Right atrium auricular region (tissue), 2 donors: ENCODE measurements around the gene ZNF26. TPM values are rescaled to one million over a fixed set of nuclear protein-coding genes. Genes with fewer than 3 reads are reported as not detected.
A peak's percentile ranks its signal among the peaks of the same experiment; 100 is the strongest.
"Not testable (repeated sequence)": the region's sequence is repeated elsewhere in the genome, so short reads cannot be mapped to it uniquely, and the experiment has no call there.

Source experiments
- DNase-seq: peaks from one replicate; pipeline ENCODE4 v3.0.0-alpha.2; 2019; ENCODE audit warnings: low spot score
- H3K27ac ChIP-seq, 2 donors: fragments of 200-600 bp; sonication (generic); 1 replicate in 1 of 2; 2 replicates in 1 of 2; pipeline ENCODE4 v1.5.1; 2016 to 2019
- H3K27me3 ChIP-seq, 2 donors: fragments of 200-600 bp; sonication (generic); one replicate each; pipeline versions ENCODE4 v1.5.1 to v1.6.0; 2017 to 2019
- H3K36me3 ChIP-seq: fragments of 200-600 bp; sonication (generic); one replicate; pipeline ENCODE4 v1.5.1; 2016
- H3K4me1 ChIP-seq, 2 donors: fragments of 200-600 bp; sonication (generic); one replicate each; pipeline versions ENCODE4 v1.5.1 to v1.6.0; 2017 to 2019
- H3K4me3 ChIP-seq, 2 donors: fragments of 200-600 bp; sonication (generic); 1 replicate in 1 of 2; 2 replicates in 1 of 2; pipeline ENCODE4 v1.5.1; 2017 to 2019; ENCODE audit warnings: mild to moderate bottlenecking in 1 of 2, moderate library complexity in 1 of 2
- H3K9me3 ChIP-seq, 2 donors: fragments of 200-600 bp; sonication (generic); one replicate each; pipeline ENCODE4 v1.5.1; 2019
- CTCF ChIP-seq, 2 donors: fragments of 200-600 bp; sonication (generic); IDR thresholded peaks; one replicate each; pipeline ENCODE4 v1.5.1; 2019; ENCODE audit warnings: antibody characterized with exemption in 2 of 2
- total RNA-seq, 2 donors: library from RNA; depleted of rRNA; stranded (reverse); fragments of >200 nt; gene quantifications; one replicate each; pipeline ENCODE4 v1.1.0, GENCODE V29; 2016

Gene ZNF26
- 1 to 10 TPM; 2.2 to 6.6 TPM for total RNA-seq

GRCh38 chr12:132986001-132986884, at the start of gene ZNF26:
TSS of gene ZNF26 (plus strand) at chr12:132986367. CDS start at chr12:132986841, 474 bp downstream.
- no peak for TF ChIP-seq CTCF (IDR thresholded peaks at IDR 0.05)
- peak; percentile 90 for DNase-seq
- Histone ChIP-seq H3K27me3 (no peaks in the 10 kb centered on the region), H3K9me3 (peaks cover 0 to 25% of the 10 kb centered on the region in 2 donors), H3K4me3 (peak within 1 kb of the TSS; percentile 74 to 85), H3K4me1 (peaks cover 0 to 16% of the 10 kb centered on the region in 2 donors), H3K36me3 (no peaks in the 10 kb centered on the region), H3K27ac (peak within 1 kb of the TSS; percentile 83 to 84)

GRCh38 chr12:132936921-132937320, 49.2 kb upstream of the ZNF26 start:
- H3K27me3 ChIP-seq, DNase-seq, H3K4me3 ChIP-seq, H3K4me1 ChIP-seq, H3K27ac ChIP-seq: not testable (repeated sequence)
- Histone ChIP-seq H3K9me3 (peaks cover 21 to 70% of the 10 kb centered on the region in 2 donors), H3K36me3 (peaks cover 28% of the 10 kb centered on the region)

GRCh38 chr12:132937476-132937875, 48.7 kb upstream of the ZNF26 start:
- no peak for TF ChIP-seq CTCF (IDR thresholded peaks at IDR 0.05)
- peaks cover 30% of the 10 kb centered on the region for H3K36me3 ChIP-seq
- peaks cover 21 to 71% of the 10 kb centered on the region in 2 donors for H3K9me3 ChIP-seq

GRCh38 chr12:132938807-132939206, 47.4 kb upstream of the ZNF26 start:
- Histone ChIP-seq H3K9me3 (peaks cover 13 to 71% of the 10 kb centered on the region in 2 donors), H3K36me3 (peaks cover 34% of the 10 kb centered on the region)
- not testable (repeated sequence) for H3K4me1 ChIP-seq, DNase-seq, H3K4me3 ChIP-seq, H3K27ac ChIP-seq, H3K27me3 ChIP-seq

More at GRCh38 chr12:132937476-132937875, 48.7 kb upstream of the ZNF26 start:
- no peak for DNase-seq
- Histone ChIP-seq H3K27me3 (no peaks in the 10 kb centered on the region), H3K27ac (no peak overlapping the region), H3K4me1 (no peaks in the 10 kb centered on the region), H3K4me3 (no peak overlapping the region)

- Histone ChIP-seq H3K4me1 (no peaks in the 10 kb centered on the region), H3K27me3 (no peaks in the 10 kb centered on the region), H3K9me3 (peaks cover 13 to 70% of the 10 kb centered on the region in 2 donors), H3K4me3 (no peak overlapping the region), H3K36me3 (peaks cover 48% of the 10 kb centered on the region), H3K27ac (no peak overlapping the region)
- no peak for TF ChIP-seq CTCF (IDR thresholded peaks at IDR 0.05)
- DNase-seq = no peak
These were observed 46.0 kb upstream of the ZNF26 start for GRCh38 chr12:132940071-132940719.

GRCh38 chr12:132941336-132941954, 44.7 kb upstream of the ZNF26 start:
- Histone ChIP-seq H3K9me3 (peaks cover 15 to 70% of the 10 kb centered on the region in 2 donors), H3K4me1 (no peaks in the 10 kb centered on the region), H3K27me3 (no peaks in the 10 kb centered on the region), H3K36me3 (peaks cover 60% of the 10 kb centered on the region), H3K27ac (no peak overlapping the region), H3K4me3 (no peak overlapping the region)
- TF ChIP-seq CTCF (IDR thresholded peaks at IDR 0.05) = no peak
- no peak for DNase-seq
